GM18526 (cell line): ENCODE measurements around the gene RNF212.

ENCODE experiments used
- POLR2A ChIP-seq: IDR thresholded peaks from 3 replicates; pipeline ENCODE4 v1.6.1; 2011; ENCODE audit not compliant: insufficient read length; ENCODE audit errors: extremely low read depth

RNF212 gene, protein sequence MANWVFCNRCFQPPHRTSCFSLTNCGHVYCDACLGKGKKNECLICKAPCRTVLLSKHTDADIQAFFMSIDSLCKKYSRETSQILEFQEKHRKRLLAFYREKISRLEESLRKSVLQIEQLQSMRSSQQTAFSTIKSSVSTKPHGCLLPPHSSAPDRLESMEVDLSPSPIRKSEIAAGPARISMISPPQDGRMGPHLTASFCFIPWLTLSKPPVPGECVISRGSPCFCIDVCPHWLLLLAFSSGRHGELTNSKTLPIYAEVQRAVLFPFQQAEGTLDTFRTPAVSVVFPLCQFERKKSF

DNA sequence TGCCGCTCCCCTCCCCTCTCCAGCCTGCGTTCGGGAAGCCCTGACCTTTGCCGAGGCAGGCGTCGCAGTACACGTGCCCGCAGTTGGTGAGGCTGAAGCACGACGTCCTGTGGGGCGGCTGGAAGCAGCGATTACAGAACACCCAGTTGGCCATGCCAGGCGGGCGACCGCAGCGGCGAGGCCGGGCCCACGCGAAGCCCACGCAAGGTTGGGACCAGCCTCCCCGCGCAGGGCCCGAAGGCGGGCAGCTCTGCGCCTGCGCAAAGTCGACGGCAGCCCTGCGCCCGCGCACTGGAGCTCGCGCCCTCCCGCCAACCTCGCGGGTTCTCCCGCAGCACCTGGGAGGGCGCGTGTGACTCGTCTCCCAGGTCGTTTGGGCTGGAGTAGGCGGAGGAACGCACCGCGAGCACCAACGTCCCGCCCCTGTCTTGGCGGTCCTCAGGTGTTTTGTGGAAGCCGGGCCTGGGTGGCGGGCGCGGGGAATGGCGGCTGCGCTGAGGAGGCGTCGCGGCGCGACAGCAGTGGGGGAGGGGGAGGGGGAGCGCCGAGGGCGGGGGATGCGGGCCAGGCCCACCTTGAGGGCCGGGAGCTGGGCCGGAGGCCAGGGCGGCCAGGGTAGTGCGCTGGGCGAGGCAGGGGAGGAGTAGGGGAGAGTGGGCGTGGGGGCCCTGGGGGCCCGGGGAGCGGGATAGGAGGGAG, at the start of gene RNF212:
RNF212 (minus strand) TSS at position 254 of the 699 bp plus-strand sequence; CDS start at position 154, 100 bp downstream.
- TF ChIP-seq POLR2A: no peak

DNA sequence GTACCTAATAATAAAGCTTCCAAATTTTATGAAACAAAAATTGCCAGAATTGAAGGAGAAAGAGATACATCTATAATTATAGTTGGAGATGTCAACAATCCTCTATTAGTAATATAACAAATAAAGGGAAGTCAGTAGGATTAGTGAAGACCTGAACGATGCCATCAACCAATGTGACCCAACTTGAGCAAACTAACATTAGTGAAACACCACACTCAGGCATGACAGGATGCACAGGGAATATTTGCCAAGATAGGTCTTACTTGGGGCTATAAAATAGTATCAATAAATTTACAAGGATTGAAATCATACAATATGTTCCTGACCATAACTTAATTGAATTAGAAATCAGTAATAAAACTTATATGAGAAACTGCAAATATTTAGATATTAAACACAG, 47.0 kb upstream of the RNF212 start:
- no peak for TF ChIP-seq POLR2A

DNA sequence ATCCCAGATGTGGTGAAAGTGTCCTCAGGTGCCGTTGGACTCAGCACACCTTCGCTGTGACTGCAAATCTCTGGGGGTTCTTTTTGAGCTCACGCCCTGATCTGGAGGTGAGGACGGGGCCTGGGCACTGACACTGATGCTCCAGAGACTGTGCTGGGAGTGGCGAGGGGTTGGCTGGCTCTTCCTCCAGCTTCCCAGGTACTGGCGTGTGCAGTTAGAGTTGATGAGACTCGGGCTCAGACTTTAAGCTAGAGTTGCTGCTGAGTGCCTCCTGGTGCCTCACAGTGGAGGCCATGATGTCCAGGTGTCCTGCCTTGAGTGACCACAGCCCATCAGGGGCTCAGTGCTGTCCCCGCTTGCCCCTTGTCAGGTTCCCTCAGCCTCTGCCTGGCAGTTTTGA, 42.7 kb upstream of the RNF212 start:
- TF ChIP-seq POLR2A: no peak

DNA sequence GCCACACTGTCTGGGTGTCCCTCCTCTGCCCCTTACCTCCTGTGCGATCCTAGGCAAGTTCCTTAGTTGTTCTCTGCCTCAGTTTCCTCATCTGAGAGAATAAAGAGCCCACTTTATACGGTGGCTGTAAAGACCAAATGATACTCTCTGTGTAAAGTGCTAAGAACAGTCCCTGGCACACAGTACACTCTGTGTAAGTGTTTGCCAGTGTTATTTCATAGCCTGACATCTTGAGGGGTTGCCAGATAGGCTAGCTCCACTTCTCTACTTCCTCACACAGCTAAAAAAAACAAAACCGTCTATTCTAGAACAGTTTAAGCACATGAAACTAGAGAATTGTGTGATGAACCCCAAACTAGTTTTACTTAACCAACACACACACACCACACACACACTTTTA, 42.0 kb upstream of the RNF212 start:
- TF ChIP-seq POLR2A: no peak

DNA sequence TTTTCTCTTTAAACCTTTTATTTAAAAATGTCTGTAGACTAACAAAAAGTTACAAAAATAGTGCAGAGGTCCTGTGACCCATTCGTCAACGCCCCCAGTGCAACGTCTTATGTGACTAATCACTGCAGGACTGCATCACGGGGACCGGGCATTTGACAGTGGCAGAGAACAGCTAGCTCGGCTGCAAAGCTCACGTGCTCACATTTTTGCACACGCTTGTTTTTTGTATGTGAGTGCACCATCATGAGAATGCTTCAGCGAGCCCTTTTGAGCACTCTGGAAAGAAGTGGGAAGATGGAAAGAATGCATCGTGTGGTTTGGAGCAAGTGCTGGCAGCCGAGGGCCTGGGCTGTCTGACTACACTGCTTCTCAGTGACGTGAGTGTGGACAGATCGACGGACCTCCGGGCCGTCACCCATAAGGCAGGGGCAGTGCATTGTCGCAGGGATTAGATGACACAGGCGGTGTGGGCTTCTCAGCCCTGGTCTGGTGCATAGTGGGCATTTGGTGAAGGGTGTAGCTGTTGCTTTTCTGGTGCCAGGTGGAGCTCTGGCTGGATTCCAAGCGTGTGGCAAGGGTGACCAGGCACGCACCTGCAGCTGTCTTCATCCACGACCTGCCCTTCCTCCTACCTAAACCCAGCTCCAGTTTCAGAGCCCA, 41.3 kb upstream of the RNF212 start:
- no peak for TF ChIP-seq POLR2A

DNA sequence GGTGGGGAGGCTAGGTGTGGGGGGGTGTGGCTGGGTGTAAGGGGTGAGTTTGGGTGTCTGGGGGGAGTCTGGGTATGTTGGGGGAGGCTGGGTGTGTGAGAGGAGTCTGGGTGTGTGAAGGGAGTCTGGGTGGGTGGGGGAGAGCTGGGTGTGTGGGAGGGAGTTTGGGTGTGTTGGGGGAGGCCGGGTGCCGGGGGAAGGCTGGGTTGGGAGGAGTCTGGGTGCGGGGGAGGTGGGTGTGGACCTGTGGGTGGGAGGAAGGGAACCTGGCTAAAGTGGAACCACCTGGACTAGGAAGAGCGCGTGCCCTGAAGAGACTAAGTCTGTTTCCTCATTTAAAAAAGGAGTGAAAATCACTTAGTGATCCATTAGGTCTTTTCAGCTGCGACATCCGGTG, 40.8 kb upstream of the RNF212 start:
- no peak for TF ChIP-seq POLR2A

DNA sequence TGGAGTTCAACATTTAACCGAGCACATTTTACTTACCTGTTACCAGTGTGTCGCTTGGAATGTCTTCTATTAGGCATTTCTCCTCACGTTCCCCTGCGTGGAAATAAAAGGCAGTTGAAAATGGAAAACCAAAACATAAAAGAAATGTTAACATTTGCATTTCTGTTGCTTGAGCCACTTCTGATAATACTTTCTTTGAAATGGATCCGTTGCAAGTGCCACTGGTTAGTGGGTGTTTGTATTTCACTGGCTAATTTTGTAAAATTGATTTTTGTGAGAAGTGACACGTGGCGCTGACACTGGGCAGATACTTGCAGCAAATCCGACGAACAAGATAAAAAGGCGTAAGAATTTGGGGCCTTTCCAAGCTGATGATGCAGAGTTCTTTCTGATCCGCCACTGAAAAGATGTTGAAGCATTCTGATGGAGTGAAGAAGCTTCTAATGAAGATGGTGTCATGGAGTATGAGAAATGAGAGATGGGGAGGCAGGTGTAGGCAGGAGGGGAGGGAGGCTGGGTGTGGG, 40.3 kb upstream of the RNF212 start:
- no peak for TF ChIP-seq POLR2A

DNA sequence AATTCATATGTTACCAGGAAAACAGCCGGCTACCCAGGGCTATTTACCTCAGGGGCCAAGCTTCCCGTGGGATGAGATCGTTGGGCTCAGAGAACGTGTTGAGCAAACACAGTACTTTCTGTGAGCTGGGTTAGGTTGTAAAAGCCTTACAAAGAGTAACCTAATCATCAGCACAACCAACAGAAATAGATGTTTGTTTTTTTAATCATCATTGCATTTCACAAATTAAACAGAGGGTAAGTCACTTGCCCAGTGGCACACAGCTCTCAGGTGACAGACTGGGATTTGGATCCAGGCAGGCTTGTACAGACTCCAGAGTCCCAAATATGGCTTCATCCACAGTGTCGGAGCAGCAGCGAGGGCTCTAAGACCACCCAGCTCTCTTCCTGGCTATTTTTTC, 38.9 kb upstream of the RNF212 start:
- TF ChIP-seq POLR2A: no peak

DNA sequence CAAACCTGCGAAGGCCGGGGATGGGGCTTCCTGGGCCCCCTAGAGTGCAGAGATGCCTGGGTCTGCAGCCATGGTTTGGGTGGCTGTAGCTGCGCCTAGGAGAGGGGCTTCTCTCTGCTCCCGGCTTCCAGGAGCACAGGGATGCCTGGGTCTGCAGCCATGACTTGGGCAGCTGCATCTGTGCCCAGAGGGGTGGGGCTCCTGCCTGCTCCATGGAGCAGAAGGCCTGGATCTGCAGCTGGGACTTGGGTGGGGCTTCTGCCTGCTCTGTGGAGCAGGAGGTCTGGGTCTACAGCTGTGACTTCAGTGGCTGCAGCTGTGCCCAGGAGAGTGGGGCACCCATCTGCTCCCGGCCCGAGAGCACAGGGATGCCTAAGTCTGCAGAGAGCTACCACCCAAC, 38.2 kb upstream of the RNF212 start:
- no peak for TF ChIP-seq POLR2A

DNA sequence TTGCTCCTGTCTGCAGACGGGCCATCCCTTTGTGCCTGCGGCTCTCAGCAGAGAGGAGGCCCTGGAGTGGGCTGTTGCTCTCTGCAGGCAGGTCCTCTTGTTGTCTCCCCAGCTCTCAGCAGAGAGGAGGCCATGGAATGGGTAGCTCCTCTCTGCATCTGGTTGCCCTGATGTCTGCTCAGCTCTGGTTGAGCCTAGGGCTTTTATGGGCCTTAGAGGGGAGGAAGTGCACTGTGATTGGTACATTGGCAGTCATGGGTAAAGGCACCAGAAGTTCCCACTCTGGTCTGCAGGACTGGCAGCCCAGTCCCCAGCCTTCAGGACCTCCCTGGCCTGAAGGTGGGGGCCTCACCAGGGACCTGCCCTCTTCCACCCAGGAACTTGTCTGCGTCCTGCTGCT, 37.5 kb upstream of the RNF212 start:
- TF ChIP-seq POLR2A: no peak

DNA sequence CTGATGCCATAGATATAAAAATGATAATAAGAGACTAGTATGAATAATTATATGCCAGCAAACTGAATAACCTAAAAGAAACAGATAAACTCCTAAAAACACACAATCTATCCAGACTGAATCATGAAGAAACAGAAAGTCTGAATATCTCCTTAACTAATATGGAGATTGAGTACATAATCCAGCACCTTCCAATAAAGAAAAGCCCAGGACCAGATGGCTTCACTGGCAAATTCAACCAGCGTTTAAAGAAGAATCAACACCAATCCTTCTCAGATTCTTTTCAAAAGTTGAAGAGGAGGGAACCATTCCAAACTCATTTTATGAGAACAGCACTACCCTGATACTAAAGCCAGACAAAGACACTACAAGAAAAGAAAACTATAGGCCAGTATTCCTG, 26.5 kb upstream of the RNF212 start:
- TF ChIP-seq POLR2A: no peak

DNA sequence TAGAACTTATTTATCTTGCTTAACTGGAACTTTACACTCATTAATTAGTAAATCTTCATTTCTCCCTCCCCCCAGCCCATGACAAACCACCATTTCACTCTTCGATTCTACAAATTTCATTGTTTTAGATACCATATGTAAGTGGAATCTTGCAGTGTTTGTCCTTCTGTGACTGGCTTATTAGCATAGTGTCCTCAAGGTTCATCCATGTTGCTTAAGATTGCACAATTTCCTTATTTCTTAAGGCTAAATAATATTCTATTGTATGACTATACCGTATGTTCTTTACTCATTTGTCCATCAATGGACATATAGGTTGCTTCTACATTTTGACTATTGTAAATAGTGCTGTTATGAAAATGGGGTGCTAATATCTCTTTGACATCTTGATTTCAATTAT, 24.5 kb upstream of the RNF212 start:
- TF ChIP-seq POLR2A: no peak

DNA sequence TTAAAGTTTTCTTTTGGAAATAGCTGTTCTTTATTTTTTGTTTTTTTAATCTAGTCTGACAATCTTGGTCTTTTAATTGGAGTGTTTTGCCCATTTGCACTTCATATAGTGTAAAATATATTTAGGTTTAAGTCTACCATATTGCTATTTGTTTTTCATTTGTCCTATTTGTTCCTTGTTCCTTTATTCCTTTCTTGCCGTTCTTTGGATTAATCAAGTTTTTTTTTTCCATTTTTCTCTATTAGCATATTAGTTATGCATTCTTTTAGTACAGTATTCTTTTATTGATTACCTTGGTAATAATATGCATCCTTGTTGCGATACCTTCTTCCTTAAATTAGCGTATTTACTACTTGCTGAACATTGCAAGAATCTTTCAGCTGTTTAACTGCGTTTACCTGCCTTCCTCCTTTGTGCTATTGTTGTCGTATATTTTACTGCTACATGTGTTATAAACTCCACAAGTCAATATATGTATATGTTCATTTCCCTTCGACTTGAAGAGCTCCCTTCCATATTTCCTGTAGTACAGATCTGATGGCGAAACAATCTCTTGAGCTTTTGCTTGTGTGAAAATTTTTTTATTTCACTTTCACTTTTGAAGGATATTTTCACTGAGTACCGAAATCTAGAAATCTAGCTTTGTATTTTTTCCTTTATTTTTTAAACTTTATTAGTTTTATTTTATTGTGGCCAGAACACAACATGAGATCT, 23.9 kb upstream of the RNF212 start:
- no peak for TF ChIP-seq POLR2A

DNA sequence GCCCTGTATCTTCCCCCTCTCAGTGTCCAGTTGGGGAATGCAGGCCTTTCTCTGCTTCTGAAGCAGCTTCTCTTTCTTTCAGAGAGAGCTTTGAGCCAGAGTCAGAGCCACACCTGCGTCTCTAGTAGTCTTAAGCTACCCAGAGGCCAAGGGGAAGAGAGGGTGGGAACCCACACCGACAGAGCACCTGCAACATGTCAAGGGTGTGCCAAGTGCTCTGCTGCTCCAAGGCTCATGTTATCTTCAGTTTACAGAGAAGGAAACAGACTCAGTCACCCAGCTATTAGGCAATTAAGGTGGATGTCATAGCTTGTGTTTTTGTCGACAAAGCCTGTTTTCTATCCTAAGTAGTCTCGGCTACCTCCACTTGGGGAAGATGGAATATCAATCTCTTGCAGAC, 22.7 kb upstream of the RNF212 start:
- TF ChIP-seq POLR2A: no peak

DNA sequence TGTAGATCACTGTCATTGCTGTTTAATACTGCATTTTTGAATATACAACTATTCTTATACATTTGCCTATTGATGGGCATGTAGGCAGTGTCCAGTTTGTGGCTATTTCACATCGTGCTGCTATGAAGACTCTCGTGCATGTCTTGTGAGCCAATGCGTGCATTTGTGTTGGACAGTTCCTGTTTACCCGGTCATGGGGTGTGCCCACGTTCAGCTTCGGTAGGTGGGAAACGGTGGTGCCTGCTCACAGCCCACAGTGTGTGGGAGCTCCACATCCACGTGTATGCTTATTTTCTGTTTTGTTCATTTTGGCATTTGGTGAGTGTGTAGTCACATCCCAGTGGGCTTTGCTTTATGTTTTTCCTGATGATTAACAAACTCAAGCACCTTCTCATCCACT, 19.7 kb upstream of the RNF212 start:
- TF ChIP-seq POLR2A: no peak
